ENCODE data around the gene PCYT1B.

GRCh38 chrX:24694825-24695224 lies 47.7 kb upstream of the PCYT1B start:
- no peak for TF ChIP-seq BHLHE40 (IDR thresholded peaks at IDR 0.05; ENCODE audit: borderline replicate concordance)
- no peak for TF ChIP-seq SP1 (IDR thresholded peaks at IDR 0.05)
- no peak for TF ChIP-seq PKNOX1 (IDR thresholded peaks at IDR 0.05)
- no peak for TF ChIP-seq ZNF384 (IDR thresholded peaks at IDR 0.05)
- no peak for TF ChIP-seq FOXK2 (IDR thresholded peaks at IDR 0.05)
- TF ChIP-seq SUZ12 (IDR thresholded peaks at IDR 0.05), result no peak
- no peak for TF ChIP-seq CTBP1 (IDR thresholded peaks at IDR 0.05; ENCODE audit: borderline replicate concordance)
- TF ChIP-seq FOXM1 (IDR thresholded peaks at IDR 0.05; ENCODE audit: borderline replicate concordance), result no peak
- TF ChIP-seq TARDBP (IDR thresholded peaks at IDR 0.05), result no peak
- TF ChIP-seq HDGF (IDR thresholded peaks at IDR 0.05; ENCODE audit: borderline replicate concordance), result no peak
- no peak for TF ChIP-seq LEF1 (IDR thresholded peaks at IDR 0.05; ENCODE audit: borderline replicate concordance)

Measured in HEK293T (cell line).